ENCODE measurements around the gene EPRS1.

The EPRS1 gene

GRCh38 chr1:220067269-220068204, 21.2 kb upstream of the EPRS1 start:
- TF ChIP-seq, protein P1, sequence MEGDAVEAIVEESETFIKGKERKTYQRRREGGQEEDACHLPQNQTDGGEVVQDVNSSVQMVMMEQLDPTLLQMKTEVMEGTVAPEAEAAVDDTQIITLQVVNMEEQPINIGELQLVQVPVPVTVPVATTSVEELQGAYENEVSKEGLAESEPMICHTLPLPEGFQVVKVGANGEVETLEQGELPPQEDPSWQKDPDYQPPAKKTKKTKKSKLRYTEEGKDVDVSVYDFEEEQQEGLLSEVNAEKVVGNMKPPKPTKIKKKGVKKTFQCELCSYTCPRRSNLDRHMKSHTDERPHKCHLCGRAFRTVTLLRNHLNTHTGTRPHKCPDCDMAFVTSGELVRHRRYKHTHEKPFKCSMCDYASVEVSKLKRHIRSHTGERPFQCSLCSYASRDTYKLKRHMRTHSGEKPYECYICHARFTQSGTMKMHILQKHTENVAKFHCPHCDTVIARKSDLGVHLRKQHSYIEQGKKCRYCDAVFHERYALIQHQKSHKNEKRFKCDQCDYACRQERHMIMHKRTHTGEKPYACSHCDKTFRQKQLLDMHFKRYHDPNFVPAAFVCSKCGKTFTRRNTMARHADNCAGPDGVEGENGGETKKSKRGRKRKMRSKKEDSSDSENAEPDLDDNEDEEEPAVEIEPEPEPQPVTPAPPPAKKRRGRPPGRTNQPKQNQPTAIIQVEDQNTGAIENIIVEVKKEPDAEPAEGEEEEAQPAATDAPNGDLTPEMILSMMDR (IDR thresholded peaks at IDR 0.05; ENCODE audit: low read depth, low read length): no peak
- TF ChIP-seq MYC (IDR thresholded peaks at IDR 0.05; ENCODE audit: low read depth, low read length) (no peak), POLR2A (IDR thresholded peaks at IDR 0.05; ENCODE audit: extremely low read depth, insufficient read length) (no peak)
- TF ChIP-seq, protein P2, sequence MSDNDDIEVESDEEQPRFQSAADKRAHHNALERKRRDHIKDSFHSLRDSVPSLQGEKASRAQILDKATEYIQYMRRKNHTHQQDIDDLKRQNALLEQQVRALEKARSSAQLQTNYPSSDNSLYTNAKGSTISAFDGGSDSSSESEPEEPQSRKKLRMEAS (IDR thresholded peaks at IDR 0.05; ENCODE audit: low read depth, low read length): no peak
- no peak for DNase-seq (ENCODE audit: low read depth)
- H3K4me3 ChIP-seq (ENCODE audit: low read depth, low read length): no peak overlapping the region

- TF ChIP-seq MYC (IDR thresholded peaks at IDR 0.05; ENCODE audit: low read depth, low read length): no peak
- H3K4me3 ChIP-seq (ENCODE audit: low read depth, low read length): no peak overlapping the region
- DNase-seq (ENCODE audit: low read depth): no peak
Measured at GRCh38 chr1:220062629-220063028, 16.3 kb upstream of the EPRS1 start.

DNA sequence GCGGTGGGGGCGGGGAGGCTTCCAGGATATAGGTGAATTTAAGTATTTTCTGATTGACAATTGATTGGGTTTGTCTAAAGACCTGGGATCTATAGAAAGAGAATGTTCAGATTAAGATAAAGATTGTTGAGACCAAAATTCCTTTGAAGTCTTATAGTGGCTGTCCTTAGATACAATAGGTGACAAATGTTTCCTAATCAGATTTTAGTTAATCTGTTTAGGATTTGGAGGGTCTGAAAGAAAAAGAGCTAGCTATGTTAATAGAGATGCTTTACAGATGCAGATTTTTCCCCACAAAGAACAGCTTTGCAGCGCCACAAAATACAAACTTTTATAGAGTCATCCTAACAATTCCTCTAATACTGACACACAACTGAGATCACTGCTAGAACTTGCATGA, 14.6 kb upstream of the EPRS1 start:
- DNase-seq (ENCODE audit: low read depth): no peak
- TF ChIP-seq, protein P2 (IDR thresholded peaks at IDR 0.05; ENCODE audit: low read depth, low read length): no peak
- TF ChIP-seq MYC (IDR thresholded peaks at IDR 0.05; ENCODE audit: low read depth, low read length) (no peak), POLR2A (IDR thresholded peaks at IDR 0.05; ENCODE audit: extremely low read depth, insufficient read length) (no peak)
- TF ChIP-seq, protein P1 (IDR thresholded peaks at IDR 0.05; ENCODE audit: low read depth, low read length): no peak
- no peak overlapping the region for H3K4me3 ChIP-seq (ENCODE audit: low read depth, low read length)

DNA sequence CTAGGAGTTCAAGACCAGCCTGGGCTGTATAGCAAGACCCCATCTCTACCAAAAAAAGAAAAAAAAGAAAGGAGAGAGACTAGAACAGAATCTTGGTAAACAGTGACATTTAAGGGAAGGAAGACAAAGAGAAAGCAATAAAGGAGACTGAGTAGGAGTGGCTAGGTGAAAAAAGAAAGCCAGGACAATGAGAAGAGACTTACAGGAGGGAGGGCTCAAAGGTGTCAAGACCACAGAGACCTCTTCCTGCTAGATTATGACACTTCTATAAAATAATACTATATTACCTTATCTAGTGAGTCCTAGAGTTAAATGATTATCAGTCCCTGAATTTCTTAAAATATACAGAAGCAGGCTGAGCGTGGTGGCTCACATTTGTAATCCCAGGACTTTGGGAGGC, 10.1 kb upstream of the EPRS1 start:
- TF ChIP-seq, protein P1 (IDR thresholded peaks at IDR 0.05; ENCODE audit: low read depth, low read length): no peak
- TF ChIP-seq POLR2A (IDR thresholded peaks at IDR 0.05; ENCODE audit: extremely low read depth, insufficient read length) (no peak), MYC (IDR thresholded peaks at IDR 0.05; ENCODE audit: low read depth, low read length) (no peak)
- TF ChIP-seq, protein P2 (IDR thresholded peaks at IDR 0.05; ENCODE audit: low read depth, low read length): no peak
- no peak overlapping the region for H3K4me3 ChIP-seq (ENCODE audit: low read depth, low read length)
- no peak for DNase-seq (ENCODE audit: low read depth)

- TF ChIP-seq POLR2A (IDR thresholded peaks at IDR 0.05; ENCODE audit: extremely low read depth, insufficient read length) (no peak), MYC (IDR thresholded peaks at IDR 0.05; ENCODE audit: low read depth, low read length) (no peak)
- TF ChIP-seq, protein P2 (IDR thresholded peaks at IDR 0.05; ENCODE audit: low read depth, low read length): no peak
- TF ChIP-seq, protein P1 (IDR thresholded peaks at IDR 0.05; ENCODE audit: low read depth, low read length): no peak
- H3K4me3 ChIP-seq (ENCODE audit: low read depth, low read length): peak overlapping the region; percentile 80
- peak; percentile 55 for DNase-seq (ENCODE audit: low read depth)
Measured at GRCh38 chr1:220045356-220046051, 801 bp downstream of the EPRS1 start.

All from NB4 (cell line).